SH-SY5Y (cell line): ENCODE measurements around the gene SIM2.

Experiments
- GATA2 ChIP-seq: IDR thresholded peaks from 2 replicates; pipeline ENCODE4 v1.6.1; 2011; ENCODE audit warnings: mild to moderate bottlenecking, low read depth, low read length
- GATA3 ChIP-seq: IDR thresholded peaks from 2 replicates; pipeline ENCODE4 v1.6.1; 2011; ENCODE audit warnings: low read depth, mild to moderate bottlenecking, low read length, moderate library complexity

The SIM2 gene

DNA sequence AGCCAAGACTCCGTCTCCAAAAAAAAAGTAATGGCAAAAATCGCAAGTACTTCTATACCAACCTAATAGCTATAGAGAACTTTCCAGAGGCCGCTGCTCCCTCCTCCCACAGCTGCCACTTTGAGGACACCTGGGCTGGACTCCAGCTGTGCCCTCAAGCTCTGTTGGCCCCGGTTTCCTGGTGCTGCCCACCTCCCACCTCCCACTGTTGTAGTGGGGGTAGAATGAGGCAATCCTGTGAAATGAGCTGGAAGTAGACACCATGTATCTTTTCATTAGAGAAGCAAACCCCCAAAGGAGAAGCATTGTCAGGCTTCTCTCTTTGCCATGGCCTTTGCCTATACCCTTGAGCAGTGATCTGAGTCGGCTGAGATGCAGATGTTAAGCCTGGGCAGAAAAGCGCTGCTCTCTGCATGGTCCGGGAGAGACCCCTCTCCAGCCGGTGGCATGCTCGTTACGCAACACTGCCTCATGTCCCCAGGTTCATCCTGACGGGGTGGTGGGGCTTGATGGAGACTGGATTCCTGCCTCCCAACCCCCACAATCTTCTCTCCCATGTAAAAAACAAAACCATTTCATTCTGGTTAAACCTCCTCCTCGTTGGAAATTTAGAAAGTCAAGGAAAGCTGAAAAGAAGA, 39.7 kb downstream of the SIM2 start:
- TF ChIP-seq GATA3: no peak
- no peak for TF ChIP-seq GATA2

DNA sequence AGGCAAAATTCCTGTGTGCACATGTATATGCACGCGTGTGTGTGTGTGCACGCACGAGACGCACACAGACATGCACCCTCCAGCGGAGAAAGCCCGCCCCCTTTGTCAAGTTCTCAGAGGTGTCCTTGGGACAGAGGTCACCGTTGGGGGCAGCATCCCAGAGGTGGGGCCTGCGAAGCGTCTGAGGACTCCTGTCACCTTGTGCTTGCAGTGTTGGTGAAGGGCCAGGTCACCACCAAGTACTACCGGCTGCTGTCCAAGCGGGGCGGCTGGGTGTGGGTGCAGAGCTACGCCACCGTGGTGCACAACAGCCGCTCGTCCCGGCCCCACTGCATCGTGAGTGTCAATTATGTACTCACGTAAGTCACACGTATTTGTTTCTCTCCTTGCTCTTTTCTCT, 42.6 kb downstream of the SIM2 start:
- TF ChIP-seq GATA3 (no peak), GATA2 (no peak)

DNA sequence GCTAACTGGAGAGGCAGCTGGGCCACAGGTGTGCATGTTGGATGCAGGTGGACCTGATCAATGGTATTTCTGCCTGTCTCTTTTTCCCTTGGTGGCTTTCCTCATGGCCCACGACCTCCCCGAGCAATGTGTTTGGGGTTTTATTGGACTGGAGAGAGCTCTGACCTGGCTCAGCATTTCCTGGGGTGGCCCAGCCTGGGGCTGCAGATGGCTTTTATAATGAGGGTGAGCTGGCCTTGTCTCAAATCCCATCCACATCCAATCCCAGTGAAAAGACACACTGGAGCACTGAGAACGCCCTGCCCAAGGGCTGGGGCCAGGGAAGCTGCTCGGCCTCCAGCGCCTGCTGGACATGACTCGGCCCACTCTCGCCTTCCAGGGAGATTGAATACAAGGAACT, 44.1 kb downstream of the SIM2 start:
- TF ChIP-seq GATA2 (no peak), GATA3 (no peak)

DNA sequence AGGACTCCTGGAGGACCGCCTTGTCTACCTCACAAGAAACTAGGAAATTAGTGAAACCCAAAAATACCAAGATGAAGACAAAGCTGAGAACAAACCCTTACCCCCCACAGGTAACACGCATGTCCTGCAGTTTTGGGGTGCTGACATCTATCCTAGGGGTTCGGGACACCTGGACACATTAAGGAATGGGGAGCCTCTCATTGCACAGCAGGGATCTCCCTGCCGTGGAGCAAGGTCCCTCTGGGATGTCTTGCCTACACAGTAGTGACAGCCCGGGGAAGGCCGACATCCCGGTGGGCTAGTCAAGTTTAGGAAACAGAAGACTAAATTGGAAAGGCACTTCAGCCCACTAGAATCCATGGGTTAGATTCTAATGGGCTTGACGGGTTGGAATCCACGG, 44.5 kb downstream of the SIM2 start:
- no peak for TF ChIP-seq GATA2
- TF ChIP-seq GATA3: no peak

DNA sequence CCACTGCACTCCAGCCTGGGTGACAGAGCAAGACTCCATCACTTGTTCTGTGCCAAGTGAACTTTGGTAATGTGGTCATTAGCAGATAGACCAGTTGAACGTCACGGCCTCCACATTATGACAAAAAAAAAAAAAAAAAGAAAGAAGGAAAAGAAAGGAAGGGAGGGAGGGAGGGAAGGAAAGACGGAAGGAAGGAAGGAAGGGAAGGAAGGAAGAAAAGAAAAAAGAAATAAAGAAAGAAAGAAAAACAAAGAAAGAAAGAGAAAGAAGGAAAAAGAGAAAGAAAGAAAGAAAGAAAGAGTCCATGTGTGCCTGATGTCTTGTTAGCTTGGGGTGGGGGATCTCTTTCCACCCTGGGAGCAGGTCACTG, 45.3 kb downstream of the SIM2 start:
- TF ChIP-seq GATA3 (no peak), GATA2 (no peak)

GRCh38 chr21:36744560-36745231, 45.8 kb downstream of the SIM2 start:
- TF ChIP-seq GATA2 (no peak), GATA3 (no peak)

GRCh38 chr21:36745459-36745858, 46.5 kb downstream of the SIM2 start:
- no peak for TF ChIP-seq GATA2
- TF ChIP-seq GATA3: no peak

DNA sequence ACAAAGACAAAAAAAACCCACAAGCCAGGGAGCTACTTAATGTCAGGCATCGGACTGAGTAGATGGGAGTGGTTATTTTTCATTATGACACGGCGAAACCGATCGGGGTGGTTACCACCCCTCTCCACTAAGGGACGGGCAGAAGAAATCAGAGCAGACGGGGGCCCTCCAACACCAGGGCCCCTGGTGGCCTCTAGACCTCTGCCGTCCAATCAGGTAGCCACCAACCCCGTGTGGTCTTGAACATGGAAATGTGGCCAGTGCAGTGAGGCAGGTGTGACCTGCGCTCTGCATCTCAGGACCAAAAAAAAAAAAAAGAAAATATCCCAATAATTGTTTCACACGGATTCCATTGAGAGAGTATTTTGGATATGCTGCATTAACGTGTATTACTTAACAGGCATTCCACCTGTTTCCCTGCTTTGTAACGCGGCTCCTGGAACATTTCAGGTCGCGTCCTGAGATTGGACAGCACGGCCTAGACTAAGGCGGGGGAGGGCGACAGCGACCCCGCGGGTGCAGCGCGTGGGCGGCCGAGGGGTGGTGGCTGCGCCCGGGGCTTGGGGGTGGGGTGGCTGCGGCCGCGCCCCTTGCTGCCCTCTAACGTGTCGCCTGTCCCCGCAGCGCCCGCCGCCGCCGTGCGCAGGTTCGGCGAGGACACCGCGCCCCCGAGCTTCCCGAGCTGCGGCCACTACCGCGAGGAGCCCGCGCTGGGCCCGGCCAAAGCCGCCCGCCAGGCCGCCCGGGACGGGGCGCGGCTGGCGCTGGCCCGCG, 48.3 kb downstream of the SIM2 start:
- TF ChIP-seq GATA2 (no peak), GATA3 (no peak)

DNA sequence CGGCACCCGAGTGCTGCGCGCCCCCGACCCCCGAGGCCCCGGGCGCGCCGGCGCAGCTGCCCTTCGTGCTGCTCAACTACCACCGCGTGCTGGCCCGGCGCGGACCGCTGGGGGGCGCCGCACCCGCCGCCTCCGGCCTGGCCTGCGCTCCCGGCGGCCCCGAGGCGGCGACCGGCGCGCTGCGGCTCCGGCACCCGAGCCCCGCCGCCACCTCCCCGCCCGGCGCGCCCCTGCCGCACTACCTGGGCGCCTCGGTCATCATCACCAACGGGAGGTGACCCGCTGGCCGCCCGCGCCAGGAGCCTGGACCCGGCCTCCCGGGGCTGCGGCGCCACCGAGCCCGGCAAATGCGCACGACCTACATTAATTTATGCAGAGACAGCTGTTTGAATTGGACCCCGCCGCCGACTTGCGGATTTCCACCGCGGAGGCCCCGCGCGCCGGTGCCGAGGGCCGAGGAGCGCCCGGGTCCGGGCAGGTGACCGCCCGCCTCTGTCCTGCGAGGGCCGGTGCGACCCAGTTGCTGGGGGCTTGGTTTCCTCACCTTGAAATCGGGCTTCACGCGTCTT, 49.0 kb downstream of the SIM2 start:
- no peak for TF ChIP-seq GATA2
- no peak for TF ChIP-seq GATA3

DNA sequence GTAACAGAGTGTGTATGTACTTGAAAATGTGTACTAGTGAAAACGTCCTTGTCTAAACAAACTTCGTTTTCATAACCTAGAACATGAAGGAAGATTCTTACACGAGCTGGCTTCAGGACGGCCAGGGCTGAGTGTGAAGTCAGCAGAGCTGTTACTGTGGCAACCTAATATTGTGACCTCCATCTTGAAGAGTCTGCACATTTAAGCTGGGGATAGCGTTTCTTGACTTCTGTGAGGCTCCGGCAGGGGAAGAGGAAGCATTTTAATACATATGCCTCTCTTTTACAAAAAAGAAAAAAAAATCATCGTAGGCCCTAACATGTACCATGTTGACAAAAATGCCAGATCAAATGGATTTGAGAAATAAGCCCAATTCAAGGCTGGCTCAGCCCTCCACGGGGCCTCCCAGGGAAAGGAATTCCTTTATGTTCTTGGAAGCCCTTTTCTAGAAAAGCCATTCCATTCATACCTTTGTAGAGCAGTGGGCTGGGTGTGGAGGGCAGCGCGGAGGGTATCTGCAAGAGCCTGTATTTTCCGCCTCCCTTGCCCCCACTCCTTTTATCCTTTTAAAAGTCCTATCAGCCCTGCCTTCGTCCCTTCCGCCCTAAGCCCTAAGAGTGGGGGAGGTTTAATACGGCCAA, 51.1 kb downstream of the SIM2 start:
- TF ChIP-seq GATA2 (no peak), GATA3 (no peak)

DNA sequence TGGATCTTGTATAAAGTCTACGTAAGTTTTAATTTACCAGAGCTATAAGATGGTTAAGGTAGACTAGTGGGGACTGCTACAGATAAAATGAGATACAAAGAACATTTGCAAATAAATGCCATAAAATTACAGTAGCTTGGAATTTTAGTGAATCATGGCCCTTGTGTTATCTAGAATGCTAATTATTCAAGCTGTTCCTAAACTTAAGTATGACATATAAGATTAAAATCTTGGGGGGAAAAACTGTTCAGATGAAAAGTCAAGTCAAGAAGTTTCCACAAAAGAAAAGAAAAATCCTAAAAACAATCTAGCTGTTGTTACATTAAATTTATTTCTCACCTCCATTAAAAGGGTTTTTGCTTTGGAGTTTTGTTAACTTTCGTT, 51.7 kb downstream of the SIM2 start:
- TF ChIP-seq GATA3 (no peak), GATA2 (no peak)

DNA sequence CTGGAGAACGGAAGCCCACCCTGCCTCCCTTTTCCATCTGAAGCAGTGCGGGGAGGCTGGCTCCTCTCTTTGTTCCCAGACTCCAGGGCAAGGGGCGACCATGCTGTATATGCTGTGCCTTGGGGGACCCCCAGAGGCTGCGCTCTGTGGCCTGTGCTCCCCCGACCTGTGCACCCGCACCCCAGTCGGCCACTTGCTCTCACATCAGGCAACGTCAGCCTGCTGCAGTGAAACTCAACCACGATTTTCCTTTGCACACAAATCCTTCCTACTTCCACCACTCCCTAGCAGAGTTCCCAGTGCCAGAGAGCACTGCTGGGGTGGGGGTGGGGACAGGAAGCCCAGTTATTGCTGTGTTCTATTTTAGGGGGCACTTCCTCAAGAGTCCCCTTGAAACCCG, 52.5 kb downstream of the SIM2 start:
- TF ChIP-seq GATA3 (no peak), GATA2 (no peak)

- TF ChIP-seq GATA2 (no peak), GATA3 (no peak)
Observed at GRCh38 chr21:36753556-36753955, 54.6 kb downstream of the SIM2 start.

GRCh38 chr21:36754241-36754898, 55.5 kb downstream of the SIM2 start:
- TF ChIP-seq GATA3 (no peak), GATA2 (no peak)

DNA sequence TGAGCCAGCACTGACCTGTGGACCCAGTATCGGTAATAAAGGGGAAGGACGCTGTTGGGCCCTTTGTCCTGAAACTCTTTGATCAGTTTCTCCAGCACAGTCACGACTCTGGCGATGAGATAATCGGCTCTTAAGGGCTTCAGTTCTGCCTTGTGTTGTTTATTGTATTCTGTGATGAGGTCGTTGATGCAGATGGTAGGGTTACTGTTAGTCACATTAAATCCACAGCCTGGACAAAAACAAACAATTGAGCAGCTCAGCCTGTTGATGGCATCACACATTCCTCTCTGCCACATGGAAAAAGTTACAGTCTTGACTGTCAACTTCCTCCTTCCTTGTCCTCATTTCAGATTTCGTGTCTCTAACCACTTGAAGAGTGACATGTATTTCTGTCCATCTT, 57.6 kb downstream of the SIM2 start:
- TF ChIP-seq GATA2 (no peak), GATA3 (no peak)
